Stimulated activated CD4-positive, alpha-beta T cell treated with anti-CD3 and anti-CD28 coated beads, Interleukin-4, amount 100 ng/mL, for 48 hours (primary cell): ENCODE results near the gene TEC.
"Not testable (repeated sequence)": the region's sequence is repeated elsewhere in the genome, so short reads cannot be mapped to it uniquely, and the experiment has no call there.

ENCODE experiments used
- DNase-seq, 2 donors: peaks; one replicate each; pipeline ENCODE4 v3.0.0-alpha.2; 2020; ENCODE audit warnings: low read depth in 2 of 2

Gene TEC

GRCh38 chr4:48196758-48197504 is 72.7 kb downstream of the TEC start:
- no peak for DNase-seq

- DNase-seq, result no peak
Measured at GRCh38 chr4:48195853-48196252, 73.8 kb downstream of the TEC start.

GRCh38 chr4:48195374-48195773 is 74.3 kb downstream of the TEC start:
- DNase-seq, result no peak

GRCh38 chr4:48194971-48195370 is 74.7 kb downstream of the TEC start:
- no peak for DNase-seq

GRCh38 chr4:48193921-48194468 is 75.6 kb downstream of the TEC start:
- DNase-seq, result no peak

GRCh38 chr4:48193096-48193836 is 76.4 kb downstream of the TEC start:
- DNase-seq, result no peak

- DNase-seq, result no peak
Measured at GRCh38 chr4:48191758-48192157, 77.9 kb downstream of the TEC start.

- DNase-seq, result no peak
Measured at GRCh38 chr4:48190839-48191238, 78.8 kb downstream of the TEC start.

GRCh38 chr4:48189731-48190130 is 79.9 kb downstream of the TEC start:
- no peak for DNase-seq

- no peak for DNase-seq
Measured at GRCh38 chr4:48188390-48188789, 81.2 kb downstream of the TEC start.

GRCh38 chr4:48187813-48188212 is 81.8 kb downstream of the TEC start:
- DNase-seq, result no peak

- DNase-seq, result not testable (repeated sequence)
Measured at GRCh38 chr4:48187066-48187465, 82.6 kb downstream of the TEC start.

- DNase-seq, result not testable (repeated sequence)
Measured at GRCh38 chr4:48186394-48186793, 83.2 kb downstream of the TEC start.

GRCh38 chr4:48184882-48185281 is 84.8 kb downstream of the TEC start:
- no peak for DNase-seq

- DNase-seq, result no peak
Measured at GRCh38 chr4:48180234-48180633, 89.4 kb downstream of the TEC start.

- no peak for DNase-seq
Measured at GRCh38 chr4:48178931-48179330, 90.7 kb downstream of the TEC start.

GRCh38 chr4:48175806-48176205 is 93.8 kb downstream of the TEC start:
- no peak for DNase-seq

- no peak for DNase-seq
Measured at GRCh38 chr4:48175328-48175727, 94.3 kb downstream of the TEC start.

- DNase-seq, result no peak
Measured at GRCh38 chr4:48173056-48173991, 96.3 kb downstream of the TEC start.

GRCh38 chr4:48172651-48173050 is 97.0 kb downstream of the TEC start:
- DNase-seq, result no peak

GRCh38 chr4:48169636-48170035 is 100.0 kb downstream of the TEC start:
- DNase-seq, result no peak
